HG02759 (cell line): Measurements from ENCODE around the gene ZBTB46.

Source experiments
- ATAC-seq: cut with Tn5 transposase; IDR thresholded peaks from one replicate; pipeline ENCODE4 v1.9.1; 2021; ENCODE audit warnings: mild to moderate bottlenecking, moderate library complexity; ENCODE audit not compliant: unreplicated experiment

ZBTB46 gene

GRCh38 chr20:63840405-63840828 lies 9.4 kb upstream of the ZBTB46 start:
- no peak for ATAC-seq

- no peak for ATAC-seq
Observed at GRCh38 chr20:63839620-63840019, 8.6 kb upstream of the ZBTB46 start.

GRCh38 chr20:63837479-63837878 lies 6.4 kb upstream of the ZBTB46 start:
- no peak for ATAC-seq

GRCh38 chr20:63836458-63837344 lies 5.6 kb upstream of the ZBTB46 start:
- ATAC-seq = no peak

- ATAC-seq = no peak
Observed at GRCh38 chr20:63835021-63835858, 4.2 kb upstream of the ZBTB46 start.

- ATAC-seq = no peak
Observed at GRCh38 chr20:63834491-63834880, 3.4 kb upstream of the ZBTB46 start.

- no peak for ATAC-seq
Observed at GRCh38 chr20:63833776-63834490, 2.9 kb upstream of the ZBTB46 start.

- no peak for ATAC-seq
Observed at GRCh38 chr20:63831993-63832686, 1.1 kb upstream of the ZBTB46 start.

GRCh38 chr20:63831646-63831992 lies 555 bp upstream of the ZBTB46 start:
- ATAC-seq = no peak

GRCh38 chr20:63829945-63830835 lies 874 bp downstream of the ZBTB46 start:
- no peak for ATAC-seq

- ATAC-seq = no peak
Observed at GRCh38 chr20:63829603-63829944, 1.5 kb downstream of the ZBTB46 start.

GRCh38 chr20:63828951-63829350 lies 2.1 kb downstream of the ZBTB46 start:
- ATAC-seq = no peak

- ATAC-seq = no peak
Observed at GRCh38 chr20:63828545-63828944, 2.5 kb downstream of the ZBTB46 start.

- ATAC-seq = no peak
Observed at GRCh38 chr20:63828124-63828523, 2.9 kb downstream of the ZBTB46 start.

GRCh38 chr20:63826753-63827152 lies 4.3 kb downstream of the ZBTB46 start:
- no peak for ATAC-seq

GRCh38 chr20:63825331-63826118 lies 5.5 kb downstream of the ZBTB46 start:
- no peak for ATAC-seq

- no peak for ATAC-seq
Observed at GRCh38 chr20:63823691-63824311, 7.3 kb downstream of the ZBTB46 start.

- ATAC-seq = no peak
Observed at GRCh38 chr20:63822276-63822696, 8.8 kb downstream of the ZBTB46 start.

- ATAC-seq = no peak
Observed at GRCh38 chr20:63821811-63822210, 9.3 kb downstream of the ZBTB46 start.
